Left ventricle myocardium superior (tissue), 1 donor: ENCODE data around the gene RBM42. TPM values are rescaled to one million over a fixed set of nuclear protein-coding genes. Genes with fewer than 3 reads are reported as not detected.

ENCODE experiments used
- ATAC-seq: fragments of 200-7000 bp; cut with Tn5 transposase; one replicate; pipeline ENCODE4 v1.9.1; 2020; ENCODE audit warnings: mild to moderate bottlenecking, moderate library complexity
- DNase-seq: peaks from one replicate; pipeline ENCODE4 v3.0.0-alpha.2; 2020
- intact Hi-C: fragments of 100-400 bp; cut with micrococcal nuclease; formaldehyde crosslinking; loops from one replicate; pipeline ENCODE4 v1.11.0; 2022
- total RNA-seq: library from RNA; stranded (reverse); fragmentation: NEBNext Ultra II Directional; extraction: Animal tissue kit (Norgen Biotek cat#: 25700); gene quantifications from one replicate; pipeline ENCODE4 v1.2.1, GENCODE V29; 2021
- donor health status: DM: no; HTN: yes; CAD: no; lungs with severe emphysema.

The RBM42 gene
- total RNA-seq, 1 donor from 2014 or later, result 51.0 TPM

DNA sequence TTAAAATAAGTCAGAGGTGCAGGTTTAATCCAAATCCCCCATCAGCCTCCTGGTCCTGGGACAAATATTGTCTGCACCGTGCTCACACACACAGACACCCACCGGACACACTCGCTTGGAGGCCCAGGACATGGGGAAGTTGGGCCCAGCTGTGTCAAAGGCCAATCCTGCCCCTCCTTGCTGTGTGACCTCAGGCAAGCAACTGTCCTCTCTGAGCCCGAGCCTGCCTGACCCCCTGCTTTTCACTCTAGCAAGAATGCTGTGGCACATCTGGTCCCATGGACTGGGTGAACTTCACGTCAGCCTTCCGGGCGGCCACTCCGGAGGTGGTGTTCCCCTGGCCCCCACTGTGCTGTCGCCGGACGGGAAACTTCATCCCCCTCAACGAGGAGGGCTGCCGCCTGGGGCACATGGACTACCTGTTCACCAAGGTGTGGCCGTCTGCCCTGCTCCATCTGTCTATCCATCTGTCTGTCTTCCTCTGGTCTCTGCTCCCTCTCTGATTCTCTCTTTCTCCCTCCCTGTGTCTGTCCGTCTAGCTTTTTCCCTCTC, 46.8 kb downstream of the RBM42 start:
- intact Hi-C loops, result no loop called here
- ATAC-seq, result no peak

More for the DNA sequence above, 46.8 kb downstream of the RBM42 start:
- no peak for DNase-seq

Other genes starting within 250 kb of the RBM42 start
- 0.27 TPM for gene FFAR2, start 180.8 kb upstream of the RBM42 start, total RNA-seq
- not detected for gene KRTDAP, start 138.6 kb upstream of the RBM42 start, total RNA-seq
- gene DMKN, start 115.4 kb upstream of the RBM42 start, total RNA-seq, result 16.1 TPM
- not detected for gene SBSN, start 100.7 kb upstream of the RBM42 start, total RNA-seq
- gene GAPDHS, start 95.6 kb upstream of the RBM42 start, total RNA-seq, result not detected
- 84.4 TPM for gene TMEM147, start 83.4 kb upstream of the RBM42 start, total RNA-seq
- not detected for gene ATP4A, start 65.4 kb upstream of the RBM42 start, total RNA-seq
- gene PMIS2, start 42.9 kb upstream of the RBM42 start, total RNA-seq, result not detected
- 3.9 TPM for gene HAUS5, start 16.3 kb upstream of the RBM42 start, total RNA-seq
- 0.27 TPM for gene ETV2, start 12.7 kb downstream of the RBM42 start, total RNA-seq
- gene COX6B1, start 19.3 kb downstream of the RBM42 start, total RNA-seq, result 1,553 TPM
- gene UPK1A, start 37.5 kb downstream of the RBM42 start, total RNA-seq, result not detected
- gene ZBTB32, start 75.5 kb downstream of the RBM42 start, total RNA-seq, result not detected
- 15.8 TPM for gene KMT2B, start 89.0 kb downstream of the RBM42 start, total RNA-seq
- 3.2 TPM for gene IGFLR1, start 113.4 kb downstream of the RBM42 start, total RNA-seq
- gene U2AF1L4, start 116.4 kb downstream of the RBM42 start, total RNA-seq, result 18.4 TPM
- gene PSENEN, start 116.6 kb downstream of the RBM42 start, total RNA-seq, result 41.3 TPM
- 8.3 TPM for gene LIN37, start 119.5 kb downstream of the RBM42 start, total RNA-seq
- gene HSPB6, start 128.0 kb downstream of the RBM42 start, total RNA-seq, result 676 TPM
- 5.2 TPM for gene PROSER3, start 129.1 kb downstream of the RBM42 start, total RNA-seq
- gene ARHGAP33, start 146.5 kb downstream of the RBM42 start, total RNA-seq, result 4.2 TPM
- not detected for gene PRODH2, start 183.8 kb downstream of the RBM42 start, total RNA-seq
- gene NPHS1, start 223.5 kb downstream of the RBM42 start, total RNA-seq, result not detected
- 0.12 TPM for gene KIRREL2, start 227.9 kb downstream of the RBM42 start, total RNA-seq
- gene APLP1, start 239.5 kb downstream of the RBM42 start, total RNA-seq, result 25.7 TPM